Neural cell (in vitro differentiated cells): ENCODE results near the gene LRRC19.

Source experiments
- EP300 ChIP-seq: fragments of 450-650 bp; conservative IDR thresholded peaks from 2 replicates; pipeline ENCODE4 v1.6.1; 2014; ENCODE audit warnings: antibody characterized with exemption, mild to moderate bottlenecking, moderate library complexity; ENCODE audit not compliant: poor library complexity, severe bottlenecking
- POLR2AphosphoS5 ChIP-seq: IDR thresholded peaks from 2 replicates; pipeline ENCODE4 v1.6.1; 2012
- SMC3 ChIP-seq: fragments of 450-650 bp; conservative IDR thresholded peaks from 2 replicates; pipeline ENCODE4 v1.6.1; 2014; ENCODE audit warnings: antibody characterized with exemption, mild to moderate bottlenecking, moderate library complexity; ENCODE audit not compliant: poor library complexity
- TF ChIP-seq, protein P1 (sequence below): fragments of 450-650 bp; IDR thresholded peaks from 2 replicates; pipeline ENCODE4 v1.5.1; 2014; ENCODE audit warnings: antibody characterized with exemption, mild to moderate bottlenecking, moderate library complexity; ENCODE audit not compliant: poor library complexity, severe bottlenecking
- TF ChIP-seq, protein P2 (sequence below): IDR thresholded peaks from 2 replicates; pipeline ENCODE4 v1.6.1; 2012; ENCODE audit warnings: borderline replicate concordance

DNA sequence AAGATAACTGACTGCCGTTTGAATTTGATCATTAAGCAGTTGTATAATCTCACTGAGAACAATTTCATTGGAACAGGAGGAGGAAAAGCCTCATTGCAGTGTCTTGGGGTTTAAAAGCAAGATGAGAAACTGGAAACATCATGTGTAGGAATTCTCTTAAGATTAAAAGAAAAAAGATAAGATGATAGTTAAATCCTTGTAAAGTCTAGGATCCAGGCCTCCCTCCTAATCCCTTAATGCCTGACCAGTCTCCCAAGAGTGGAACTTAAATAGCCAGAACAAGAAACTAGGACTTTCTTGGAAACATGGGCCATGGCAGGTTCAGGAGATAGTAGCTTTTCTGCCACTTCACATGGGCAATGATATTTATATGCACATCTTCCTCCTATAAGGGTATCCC lies 37.0 kb upstream of the LRRC19 start:
- TF ChIP-seq, protein P1, sequence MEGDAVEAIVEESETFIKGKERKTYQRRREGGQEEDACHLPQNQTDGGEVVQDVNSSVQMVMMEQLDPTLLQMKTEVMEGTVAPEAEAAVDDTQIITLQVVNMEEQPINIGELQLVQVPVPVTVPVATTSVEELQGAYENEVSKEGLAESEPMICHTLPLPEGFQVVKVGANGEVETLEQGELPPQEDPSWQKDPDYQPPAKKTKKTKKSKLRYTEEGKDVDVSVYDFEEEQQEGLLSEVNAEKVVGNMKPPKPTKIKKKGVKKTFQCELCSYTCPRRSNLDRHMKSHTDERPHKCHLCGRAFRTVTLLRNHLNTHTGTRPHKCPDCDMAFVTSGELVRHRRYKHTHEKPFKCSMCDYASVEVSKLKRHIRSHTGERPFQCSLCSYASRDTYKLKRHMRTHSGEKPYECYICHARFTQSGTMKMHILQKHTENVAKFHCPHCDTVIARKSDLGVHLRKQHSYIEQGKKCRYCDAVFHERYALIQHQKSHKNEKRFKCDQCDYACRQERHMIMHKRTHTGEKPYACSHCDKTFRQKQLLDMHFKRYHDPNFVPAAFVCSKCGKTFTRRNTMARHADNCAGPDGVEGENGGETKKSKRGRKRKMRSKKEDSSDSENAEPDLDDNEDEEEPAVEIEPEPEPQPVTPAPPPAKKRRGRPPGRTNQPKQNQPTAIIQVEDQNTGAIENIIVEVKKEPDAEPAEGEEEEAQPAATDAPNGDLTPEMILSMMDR: no peak
- no peak for TF ChIP-seq POLR2AphosphoS5
- TF ChIP-seq SMC3: no peak
- no peak for TF ChIP-seq EP300
- TF ChIP-seq, protein P2, sequence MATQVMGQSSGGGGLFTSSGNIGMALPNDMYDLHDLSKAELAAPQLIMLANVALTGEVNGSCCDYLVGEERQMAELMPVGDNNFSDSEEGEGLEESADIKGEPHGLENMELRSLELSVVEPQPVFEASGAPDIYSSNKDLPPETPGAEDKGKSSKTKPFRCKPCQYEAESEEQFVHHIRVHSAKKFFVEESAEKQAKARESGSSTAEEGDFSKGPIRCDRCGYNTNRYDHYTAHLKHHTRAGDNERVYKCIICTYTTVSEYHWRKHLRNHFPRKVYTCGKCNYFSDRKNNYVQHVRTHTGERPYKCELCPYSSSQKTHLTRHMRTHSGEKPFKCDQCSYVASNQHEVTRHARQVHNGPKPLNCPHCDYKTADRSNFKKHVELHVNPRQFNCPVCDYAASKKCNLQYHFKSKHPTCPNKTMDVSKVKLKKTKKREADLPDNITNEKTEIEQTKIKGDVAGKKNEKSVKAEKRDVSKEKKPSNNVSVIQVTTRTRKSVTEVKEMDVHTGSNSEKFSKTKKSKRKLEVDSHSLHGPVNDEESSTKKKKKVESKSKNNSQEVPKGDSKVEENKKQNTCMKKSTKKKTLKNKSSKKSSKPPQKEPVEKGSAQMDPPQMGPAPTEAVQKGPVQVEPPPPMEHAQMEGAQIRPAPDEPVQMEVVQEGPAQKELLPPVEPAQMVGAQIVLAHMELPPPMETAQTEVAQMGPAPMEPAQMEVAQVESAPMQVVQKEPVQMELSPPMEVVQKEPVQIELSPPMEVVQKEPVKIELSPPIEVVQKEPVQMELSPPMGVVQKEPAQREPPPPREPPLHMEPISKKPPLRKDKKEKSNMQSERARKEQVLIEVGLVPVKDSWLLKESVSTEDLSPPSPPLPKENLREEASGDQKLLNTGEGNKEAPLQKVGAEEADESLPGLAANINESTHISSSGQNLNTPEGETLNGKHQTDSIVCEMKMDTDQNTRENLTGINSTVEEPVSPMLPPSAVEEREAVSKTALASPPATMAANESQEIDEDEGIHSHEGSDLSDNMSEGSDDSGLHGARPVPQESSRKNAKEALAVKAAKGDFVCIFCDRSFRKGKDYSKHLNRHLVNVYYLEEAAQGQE: no peak
